Measurements from ENCODE around the gene CHST12. TPM values are rescaled to one million over a fixed set of nuclear protein-coding genes. Genes with fewer than 3 reads are reported as not detected.

Gene CHST12
- polyA plus RNA-seq = 1 to 10 TPM; 6.3 to 6.8 TPM

GRCh38 chr7:2403014-2403717 lies at the start of gene CHST12:
Gene CHST12, plus strand, starts transcription at chr7:2403611. Its CDS starts 29,029 bp downstream, at chr7:2432640.
- peaks cover 2 to 9% of the 10 kb centered on the region in 2 donors for H3K4me1 ChIP-seq (ENCODE audit: control insufficient read depth in 2 of 2, insufficient read depth in 2 of 2, low read length in 1 of 2)
- no peaks in the 10 kb centered on the region for H3K27me3 ChIP-seq (ENCODE audit: control insufficient read depth in 1 of 2, insufficient read depth in 2 of 2, low read length in 2 of 2)
- peak within 1 kb of the TSS; percentile 80 to 89 for H3K4me3 ChIP-seq (ENCODE audit: low read depth in 1 of 2, low read length in 2 of 2)
- 1 to 2% methylated on average over 49 to 89 of the region's 89 CpGs for WGBS, 2 donors
- H3K36me3 ChIP-seq (ENCODE audit: control insufficient read depth in 2 of 2, insufficient read depth in 2 of 2, low read length in 1 of 2) = no peaks in the 10 kb centered on the region
- no peaks in the 10 kb centered on the region for H3K9me3 ChIP-seq (ENCODE audit: control insufficient read depth in 2 of 2, insufficient read depth in 1 of 2, low read depth in 1 of 2, low read length in 1 of 2)
- H3K27ac ChIP-seq (ENCODE audit: low read depth in 2 of 2, low read length in 1 of 2) = peak within 1 kb of the TSS; percentile 52 to 66

- H3K4me1 ChIP-seq (ENCODE audit: control insufficient read depth in 2 of 2, insufficient read depth in 2 of 2, low read length in 1 of 2) = peaks cover 0 to 3% of the 10 kb centered on the region in 2 donors
- 0% methylated on average over 26 of the region's 26 CpGs for WGBS, 2 donors
- no peaks in the 10 kb centered on the region for H3K9me3 ChIP-seq (ENCODE audit: control insufficient read depth in 2 of 2, insufficient read depth in 1 of 2, low read depth in 1 of 2, low read length in 1 of 2)
- peak overlapping the region; percentile 99 to 100 for H3K4me3 ChIP-seq (ENCODE audit: low read depth in 1 of 2, low read length in 2 of 2)
- H3K36me3 ChIP-seq (ENCODE audit: control insufficient read depth in 2 of 2, insufficient read depth in 2 of 2, low read length in 1 of 2) = peaks cover 0 to 3% of the 10 kb centered on the region in 2 donors
- H3K27me3 ChIP-seq (ENCODE audit: control insufficient read depth in 1 of 2, insufficient read depth in 2 of 2, low read length in 2 of 2) = no peaks in the 10 kb centered on the region
- peak overlapping the region; percentile 94 to 98 for H3K27ac ChIP-seq (ENCODE audit: low read depth in 2 of 2, low read length in 1 of 2)
These were observed 49.5 kb upstream of the CHST12 start for GRCh38 chr7:2353936-2354185.

- no peaks in the 10 kb centered on the region for H3K27me3 ChIP-seq (ENCODE audit: control insufficient read depth in 1 of 2, insufficient read depth in 2 of 2, low read length in 2 of 2)
- peaks cover 0 to 3% of the 10 kb centered on the region in 2 donors for H3K36me3 ChIP-seq (ENCODE audit: control insufficient read depth in 2 of 2, insufficient read depth in 2 of 2, low read length in 1 of 2)
- H3K4me3 ChIP-seq (ENCODE audit: low read depth in 1 of 2, low read length in 2 of 2) = peak within 1 kb of the TSS; percentile 99 to 100
- WGBS, 2 donors = 0% methylated on average over 55 of the region's 55 CpGs
- no peaks in the 10 kb centered on the region for H3K9me3 ChIP-seq (ENCODE audit: control insufficient read depth in 2 of 2, insufficient read depth in 1 of 2, low read depth in 1 of 2, low read length in 1 of 2)
- peaks cover 0 to 3% of the 10 kb centered on the region in 2 donors for H3K4me1 ChIP-seq (ENCODE audit: control insufficient read depth in 2 of 2, insufficient read depth in 2 of 2, low read length in 1 of 2)
- H3K27ac ChIP-seq (ENCODE audit: low read depth in 2 of 2, low read length in 1 of 2) = peak within 1 kb of the TSS; percentile 94 to 98
These were observed 49.0 kb upstream of the CHST12 start, which contains the start of gene EIF3B for GRCh38 chr7:2354186-2354938. Gene EIF3B, plus strand, starts transcription at chr7:2354827. Its CDS starts 95 bp downstream, at chr7:2354922.

GRCh38 chr7:2354939-2355704 lies 48.3 kb upstream of the CHST12 start:
- H3K27ac ChIP-seq (ENCODE audit: low read depth in 2 of 2, low read length in 1 of 2) = peak overlapping the region; percentile 94 to 98
- H3K4me1 ChIP-seq (ENCODE audit: control insufficient read depth in 2 of 2, insufficient read depth in 2 of 2, low read length in 1 of 2) = peaks cover 0 to 3% of the 10 kb centered on the region in 2 donors
- peak overlapping the region; percentile 99 to 100 for H3K4me3 ChIP-seq (ENCODE audit: low read depth in 1 of 2, low read length in 2 of 2)

GRCh38 chr7:2355705-2356008 lies 47.8 kb upstream of the CHST12 start:
- WGBS, 2 donors = 4% methylated on average over 9 of the region's 9 CpGs
- Histone ChIP-seq H3K4me1 (ENCODE audit: control insufficient read depth in 2 of 2, insufficient read depth in 2 of 2, low read length in 1 of 2) (peaks cover 0 to 3% of the 10 kb centered on the region in 2 donors), H3K27me3 (ENCODE audit: control insufficient read depth in 1 of 2, insufficient read depth in 2 of 2, low read length in 2 of 2) (no peaks in the 10 kb centered on the region), H3K36me3 (ENCODE audit: control insufficient read depth in 2 of 2, insufficient read depth in 2 of 2, low read length in 1 of 2) (peaks cover 0 to 4% of the 10 kb centered on the region in 2 donors), H3K9me3 (ENCODE audit: control insufficient read depth in 2 of 2, insufficient read depth in 1 of 2, low read depth in 1 of 2, low read length in 1 of 2) (no peaks in the 10 kb centered on the region), H3K4me3 (ENCODE audit: low read depth in 1 of 2, low read length in 2 of 2) (peak overlapping the region; percentile 99 to 100), H3K27ac (ENCODE audit: low read depth in 2 of 2, low read length in 1 of 2) (peak overlapping the region in 1 of 2 donors; percentile 94)

More at GRCh38 chr7:2354939-2355704, 48.3 kb upstream of the CHST12 start:
- Histone ChIP-seq H3K36me3 (ENCODE audit: control insufficient read depth in 2 of 2, insufficient read depth in 2 of 2, low read length in 1 of 2) (peaks cover 0 to 3% of the 10 kb centered on the region in 2 donors), H3K27me3 (ENCODE audit: control insufficient read depth in 1 of 2, insufficient read depth in 2 of 2, low read length in 2 of 2) (no peaks in the 10 kb centered on the region), H3K9me3 (ENCODE audit: control insufficient read depth in 2 of 2, insufficient read depth in 1 of 2, low read depth in 1 of 2, low read length in 1 of 2) (no peaks in the 10 kb centered on the region)
- WGBS, 2 donors = 0% methylated on average over 83 to 92 of the region's 92 CpGs

DNA sequence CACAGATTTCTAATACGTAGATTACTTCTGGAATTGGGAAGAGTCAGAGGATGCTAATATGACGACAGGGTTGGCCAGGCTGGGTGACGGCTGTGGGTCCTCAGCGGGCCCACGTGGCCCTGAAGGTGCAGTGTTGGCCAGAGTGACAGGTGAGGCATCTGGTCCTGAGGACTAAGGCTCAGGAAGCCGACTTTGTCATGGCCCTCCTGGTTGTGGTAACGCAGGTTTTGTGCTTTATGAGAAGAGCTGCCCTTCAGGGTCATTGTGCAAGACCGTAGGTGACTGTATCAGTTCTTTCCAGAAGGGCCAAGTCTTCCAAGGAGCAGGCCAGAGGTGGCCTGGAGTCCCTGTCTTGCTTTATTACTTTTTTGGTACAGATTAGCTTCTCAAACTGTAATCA lies 46.2 kb upstream of the CHST12 start:
- H3K9me3 ChIP-seq (ENCODE audit: control insufficient read depth in 2 of 2, insufficient read depth in 1 of 2, low read depth in 1 of 2, low read length in 1 of 2) = no peaks in the 10 kb centered on the region
- no peaks in the 10 kb centered on the region for H3K27me3 ChIP-seq (ENCODE audit: control insufficient read depth in 1 of 2, insufficient read depth in 2 of 2, low read length in 2 of 2)
- no peak overlapping the region for H3K27ac ChIP-seq (ENCODE audit: low read depth in 2 of 2, low read length in 1 of 2)
- 66% methylated on average over 8 of the region's 8 CpGs for WGBS, 2 donors
- H3K4me3 ChIP-seq (ENCODE audit: low read depth in 1 of 2, low read length in 2 of 2) = no peak overlapping the region
- peaks cover 0 to 3% of the 10 kb centered on the region in 2 donors for H3K4me1 ChIP-seq (ENCODE audit: control insufficient read depth in 2 of 2, insufficient read depth in 2 of 2, low read length in 1 of 2)
- H3K36me3 ChIP-seq (ENCODE audit: control insufficient read depth in 2 of 2, insufficient read depth in 2 of 2, low read length in 1 of 2) = peaks cover 0 to 6% of the 10 kb centered on the region in 2 donors

- H3K4me3 ChIP-seq (ENCODE audit: low read depth in 1 of 2, low read length in 2 of 2) = no peak overlapping the region
- WGBS, 2 donors = 63 to 65% methylated on average over 6 of the region's 6 CpGs
- H3K27me3 ChIP-seq (ENCODE audit: control insufficient read depth in 1 of 2, insufficient read depth in 2 of 2, low read length in 2 of 2) = no peaks in the 10 kb centered on the region
- no peaks in the 10 kb centered on the region for H3K9me3 ChIP-seq (ENCODE audit: control insufficient read depth in 2 of 2, insufficient read depth in 1 of 2, low read depth in 1 of 2, low read length in 1 of 2)
- no peak overlapping the region for H3K27ac ChIP-seq (ENCODE audit: low read depth in 2 of 2, low read length in 1 of 2)
- peaks cover 3 to 9% of the 10 kb centered on the region in 2 donors for H3K36me3 ChIP-seq (ENCODE audit: control insufficient read depth in 2 of 2, insufficient read depth in 2 of 2, low read length in 1 of 2)
- H3K4me1 ChIP-seq (ENCODE audit: control insufficient read depth in 2 of 2, insufficient read depth in 2 of 2, low read length in 1 of 2) = peaks cover 0 to 3% of the 10 kb centered on the region in 2 donors
These were observed 45.8 kb upstream of the CHST12 start for GRCh38 chr7:2357571-2357970.

DNA sequence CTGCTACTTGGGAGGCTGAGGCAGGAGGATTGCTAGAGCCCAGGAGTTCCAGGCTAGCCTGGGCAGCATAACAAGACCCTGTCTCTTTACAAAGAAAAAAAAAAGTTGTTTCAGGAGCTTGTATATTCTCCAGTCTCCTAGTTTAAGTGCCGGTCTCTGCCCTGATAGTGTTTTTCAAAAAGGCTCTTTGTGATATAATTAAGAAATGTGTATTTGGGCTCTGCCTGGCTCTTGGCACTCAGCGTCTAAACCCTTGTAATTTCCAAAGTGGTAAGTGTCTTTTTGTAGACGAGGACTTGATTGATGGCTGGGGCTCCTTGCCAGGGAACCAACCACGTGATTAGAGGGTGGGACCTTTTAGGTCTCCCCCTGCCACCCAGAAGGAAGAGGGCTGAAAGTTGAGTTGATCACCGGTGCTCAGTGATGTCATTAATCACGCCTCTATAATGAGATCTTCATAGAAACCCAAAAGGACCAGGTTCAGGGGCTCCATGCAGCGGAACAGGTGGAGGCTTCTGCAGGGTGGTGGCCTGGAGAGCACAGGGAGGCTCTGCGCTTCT lies 44.4 kb upstream of the CHST12 start:
- no peak overlapping the region for H3K4me3 ChIP-seq (ENCODE audit: low read depth in 1 of 2, low read length in 2 of 2)
- H3K9me3 ChIP-seq (ENCODE audit: control insufficient read depth in 2 of 2, insufficient read depth in 1 of 2, low read depth in 1 of 2, low read length in 1 of 2) = no peaks in the 10 kb centered on the region
- H3K27me3 ChIP-seq (ENCODE audit: control insufficient read depth in 1 of 2, insufficient read depth in 2 of 2, low read length in 2 of 2) = no peaks in the 10 kb centered on the region
- 54 to 62% methylated on average over 8 of the region's 8 CpGs for WGBS, 2 donors
- H3K4me1 ChIP-seq (ENCODE audit: control insufficient read depth in 2 of 2, insufficient read depth in 2 of 2, low read length in 1 of 2) = peaks cover 0 to 3% of the 10 kb centered on the region in 2 donors
- no peak overlapping the region for H3K27ac ChIP-seq (ENCODE audit: low read depth in 2 of 2, low read length in 1 of 2)
- peaks cover 8 to 17% of the 10 kb centered on the region in 2 donors for H3K36me3 ChIP-seq (ENCODE audit: control insufficient read depth in 2 of 2, insufficient read depth in 2 of 2, low read length in 1 of 2)

GRCh38 chr7:2359610-2360009 lies 43.8 kb upstream of the CHST12 start:
- Histone ChIP-seq H3K9me3 (ENCODE audit: control insufficient read depth in 2 of 2, insufficient read depth in 1 of 2, low read depth in 1 of 2, low read length in 1 of 2) (no peaks in the 10 kb centered on the region), H3K4me1 (ENCODE audit: control insufficient read depth in 2 of 2, insufficient read depth in 2 of 2, low read length in 1 of 2) (peaks cover 0 to 3% of the 10 kb centered on the region in 2 donors)

More at GRCh38 chr7:2359610-2360009, 43.8 kb upstream of the CHST12 start:
- Histone ChIP-seq H3K4me3 (ENCODE audit: low read depth in 1 of 2, low read length in 2 of 2) (no peak overlapping the region), H3K36me3 (ENCODE audit: control insufficient read depth in 2 of 2, insufficient read depth in 2 of 2, low read length in 1 of 2) (peaks cover 8 to 20% of the 10 kb centered on the region in 2 donors), H3K27me3 (ENCODE audit: control insufficient read depth in 1 of 2, insufficient read depth in 2 of 2, low read length in 2 of 2) (no peaks in the 10 kb centered on the region), H3K27ac (ENCODE audit: low read depth in 2 of 2, low read length in 1 of 2) (no peak overlapping the region)
- 85 to 86% methylated on average over 11 of the region's 11 CpGs for WGBS, 2 donors
